GM12874 (cell line): ENCODE measurements around the gene LIPC.

ENCODE experiments used
- CTCF ChIP-seq: IDR thresholded peaks from 2 replicates; pipeline ENCODE4 v1.5.1; 2011; ENCODE audit warnings: low read depth, mild to moderate bottlenecking, control low read depth, low read length, moderate library complexity; ENCODE audit not compliant: insufficient read depth

Gene LIPC

GRCh38 chr15:58405865-58406264, 25.9 kb upstream of the LIPC start:
- TF ChIP-seq CTCF: no peak

- no peak for TF ChIP-seq CTCF
Measured at GRCh38 chr15:58406811-58407210, 25.0 kb upstream of the LIPC start.

GRCh38 chr15:58407236-58407775, 24.5 kb upstream of the LIPC start:
- TF ChIP-seq CTCF: no peak

- no peak for TF ChIP-seq CTCF
Measured at GRCh38 chr15:58407778-58408177, 24.0 kb upstream of the LIPC start.

- TF ChIP-seq CTCF: no peak
Measured at GRCh38 chr15:58409861-58410260, 21.9 kb upstream of the LIPC start.

GRCh38 chr15:58410353-58410752, 21.4 kb upstream of the LIPC start:
- no peak for TF ChIP-seq CTCF

GRCh38 chr15:58413253-58413652, 18.5 kb upstream of the LIPC start:
- TF ChIP-seq CTCF: no peak

GRCh38 chr15:58415636-58416035, 16.2 kb upstream of the LIPC start:
- no peak for TF ChIP-seq CTCF
